Neural cell (in vitro differentiated cells): ENCODE data around the gene BCAS4. TPM values are rescaled to one million over a fixed set of nuclear protein-coding genes. Genes with fewer than 3 reads are reported as not detected.

Experiments
- H2AFZ ChIP-seq: fragments of 200-600, 300-800 bp; sonication (generic), shearing (Covaris generic); 2 replicates; pipeline ENCODE4 v1.6.0; 2014; ENCODE audit warnings: low read depth, mild to moderate bottlenecking, antibody characterized with exemption, low read length, moderate library complexity
- H3F3A ChIP-seq: fragments of 200-600 bp; shearing (Covaris generic); 2 replicates; pipeline ENCODE4 v1.6.1; 2016; ENCODE audit warnings: mild to moderate bottlenecking, moderate library complexity, mixed read lengths, antibody characterized with exemption, low read length; ENCODE audit not compliant: insufficient read depth, poor library complexity, severe bottlenecking
- H3K27ac ChIP-seq: fragments of 200-600, 300-800 bp; sonication (generic), shearing (Covaris generic); 2 replicates; pipeline ENCODE4 v1.5.1; 2014; ENCODE audit warnings: mild to moderate bottlenecking, low read length, moderate library complexity
- H3K27me3 ChIP-seq: fragments of 300-800, 200-600 bp; sonication (generic), shearing (Covaris generic); 2 replicates; pipeline ENCODE4 v1.6.0; 2014; ENCODE audit warnings: mild to moderate bottlenecking, low read depth, low read length, moderate library complexity; ENCODE audit not compliant: insufficient read depth
- H3K36me3 ChIP-seq: fragments of 300-800, 200-600 bp; sonication (generic), shearing (Covaris generic); 2 replicates; pipeline ENCODE4 v1.5.1; 2014; ENCODE audit warnings: mild to moderate bottlenecking, antibody characterized with exemption, low read length, moderate library complexity; ENCODE audit not compliant: insufficient read depth
- H3K4me2 ChIP-seq: fragments of 300-800, 200-600 bp; sonication (generic), shearing (Covaris generic); 2 replicates; pipeline ENCODE4 v1.6.0; 2014; ENCODE audit warnings: mild to moderate bottlenecking, low read length
- H3K4me3 ChIP-seq: fragments of 300-800, 200-600 bp; sonication (generic), shearing (Covaris generic); 2 replicates; pipeline ENCODE4 v1.5.1; 2014; ENCODE audit warnings: mild to moderate bottlenecking, low read length, moderate library complexity
- H3K79me2 ChIP-seq: fragments of 200-600 bp; shearing (Covaris generic); replicated peaks from 2 replicates; pipeline ENCODE4 v1.6.0; 2014; ENCODE audit warnings: mild to moderate bottlenecking, low read length, moderate library complexity; ENCODE audit not compliant: insufficient read depth
- H3K9ac ChIP-seq: fragments of 300-800, 200-600 bp; sonication (generic), shearing (Covaris generic); 2 replicates; pipeline ENCODE4 v1.6.1; 2016; ENCODE audit warnings: mild to moderate bottlenecking, low read length, mixed read lengths
- H3K9me2 ChIP-seq: fragments of 200-600 bp; shearing (Covaris generic); 2 replicates; pipeline ENCODE4 v1.6.1; 2016; ENCODE audit warnings: mild to moderate bottlenecking, low read length, mixed read lengths; ENCODE audit not compliant: insufficient read depth
- H3K9me3 ChIP-seq: fragments of 200-600, 300-800 bp; sonication (generic), shearing (Covaris generic); 2 replicates; pipeline ENCODE4 v1.6.1; 2016; ENCODE audit warnings: mild to moderate bottlenecking, mixed run types, low read length, moderate library complexity, mixed read lengths
- H4K20me1 ChIP-seq: fragments of 200-600 bp; shearing (Covaris generic); 2 replicates; pipeline ENCODE4 v1.6.1; 2016; ENCODE audit warnings: mild to moderate bottlenecking, mixed run types; ENCODE audit not compliant: insufficient read depth
- CTCF ChIP-seq: fragments of 450-650 bp; IDR thresholded peaks from 2 replicates; pipeline ENCODE4 v1.5.1; 2014; ENCODE audit warnings: antibody characterized with exemption, mild to moderate bottlenecking, moderate library complexity; ENCODE audit not compliant: poor library complexity, severe bottlenecking
- EP300 ChIP-seq: fragments of 450-650 bp; conservative IDR thresholded peaks from 2 replicates; pipeline ENCODE4 v1.6.1; 2014; ENCODE audit warnings: antibody characterized with exemption, mild to moderate bottlenecking, moderate library complexity; ENCODE audit not compliant: poor library complexity, severe bottlenecking
- EZH2 ChIP-seq: fragments of 200-600, 300-800 bp; shearing (Covaris generic), sonication (generic); IDR thresholded peaks from 2 replicates; pipeline ENCODE4 v1.6.1; 2014; ENCODE audit warnings: antibody characterized with exemption, low read length, borderline replicate concordance, mild to moderate bottlenecking; ENCODE audit not compliant: insufficient read depth, poor library complexity, severe bottlenecking
- MXI1 ChIP-seq: fragments of 450-650 bp; conservative IDR thresholded peaks from 2 replicates; pipeline ENCODE4 v1.6.1; 2014; ENCODE audit warnings: antibody characterized with exemption, mild to moderate bottlenecking; ENCODE audit not compliant: poor library complexity, severe bottlenecking
- POLR2AphosphoS5 ChIP-seq: IDR thresholded peaks from 2 replicates; pipeline ENCODE4 v1.6.1; 2012
- RAD21 ChIP-seq: fragments of 450-650 bp; conservative IDR thresholded peaks from 2 replicates; pipeline ENCODE4 v1.6.1; 2014; ENCODE audit warnings: antibody characterized with exemption, mild to moderate bottlenecking, moderate library complexity
- REST ChIP-seq: IDR thresholded peaks from 2 replicates; pipeline ENCODE4 v1.6.1; 2012; ENCODE audit warnings: borderline replicate concordance
- SMC3 ChIP-seq: fragments of 450-650 bp; conservative IDR thresholded peaks from 2 replicates; pipeline ENCODE4 v1.6.1; 2014; ENCODE audit warnings: antibody characterized with exemption, mild to moderate bottlenecking, moderate library complexity; ENCODE audit not compliant: poor library complexity
- TAF1 ChIP-seq: IDR thresholded peaks from 2 replicates; pipeline ENCODE4 v1.6.1; 2012; ENCODE audit warnings: low read depth
- polyA plus RNA-seq: library from polyadenylated mRNA; depleted of rRNA; stranded (reverse); fragments of >200 nt; gene quantifications from 2 replicates; pipeline ENCODE4 v1.2.3, GENCODE V29; 2014

Gene BCAS4
- polyA plus RNA-seq, 1 donor from 2014 or later, result 24.6 TPM

- no peaks in the 10 kb centered on the region for H4K20me1 ChIP-seq
- H3K9ac ChIP-seq, result no peak overlapping the region
- no peak overlapping the region for H2AFZ ChIP-seq
- H3K9me3 ChIP-seq, result no peaks in the 10 kb centered on the region
- H3K27ac ChIP-seq, result peak overlapping the region; percentile 16
- H3K4me2 ChIP-seq, result no peak overlapping the region
- no peak for TF ChIP-seq EP300
- no peak for TF ChIP-seq RAD21
- no peak for TF ChIP-seq POLR2AphosphoS5
- TF ChIP-seq EZH2, result no peak
- no peak for TF ChIP-seq REST
- TF ChIP-seq TAF1, result no peak
- no peak for TF ChIP-seq MXI1
- TF ChIP-seq SMC3, result no peak
- no peak for TF ChIP-seq CTCF
- H3K4me3 ChIP-seq, result no peak overlapping the region
- no peaks in the 10 kb centered on the region for H3F3A ChIP-seq
- H3K79me2 ChIP-seq, result no peaks in the 10 kb centered on the region
- H3K9me2 ChIP-seq, result no peaks in the 10 kb centered on the region
- H3K27me3 ChIP-seq, result no peaks in the 10 kb centered on the region
- H3K36me3 ChIP-seq, result no peaks in the 10 kb centered on the region
Measured at GRCh38 chr20:50813101-50813643, 18.3 kb downstream of the BCAS4 start.

GRCh38 chr20:50813801-50814200, 18.9 kb downstream of the BCAS4 start:
- no peaks in the 10 kb centered on the region for H3K27me3 ChIP-seq
- H3K79me2 ChIP-seq, result no peaks in the 10 kb centered on the region
- no peak overlapping the region for H3K27ac ChIP-seq
- H4K20me1 ChIP-seq, result no peaks in the 10 kb centered on the region
- H3K4me2 ChIP-seq, result no peak overlapping the region
- H3K4me3 ChIP-seq, result no peak overlapping the region
- no peaks in the 10 kb centered on the region for H3F3A ChIP-seq
- H3K9me3 ChIP-seq, result no peaks in the 10 kb centered on the region
- no peak for TF ChIP-seq TAF1
- TF ChIP-seq EP300, result no peak
- peak; percentile 19 for TF ChIP-seq REST
- TF ChIP-seq MXI1, result no peak
- no peaks in the 10 kb centered on the region for H3K9me2 ChIP-seq
- no peaks in the 10 kb centered on the region for H3K36me3 ChIP-seq
- no peak overlapping the region for H2AFZ ChIP-seq
- no peak overlapping the region for H3K9ac ChIP-seq
